Adrenal gland (tissue), 5 donors: Measurements from ENCODE around the gene MOCOS.

Source experiments
- POLR2A ChIP-seq, 2 donors: fragments of 450-650 bp; IDR thresholded peaks; one replicate each; pipeline ENCODE4 v1.6.1; 2017; ENCODE audit warnings: antibody characterized with exemption in 2 of 2, mild to moderate bottlenecking in 2 of 2, moderate library complexity in 1 of 2
- TF ChIP-seq, protein P1 (sequence below), 6 experiments: fragments of 450-650 bp in 4 of 6; fragments of 200-600 bp in 2 of 6; sonication (generic) in 1 of 6; IDR thresholded peaks; 1 replicate in 5 of 6; 2 replicates in 1 of 6; pipeline versions ENCODE4 v1.5.1 to v1.8.0; 2016 to 2021; ENCODE audit warnings: antibody characterized with exemption in 6 of 6, mild to moderate bottlenecking in 2 of 6, moderate library complexity in 1 of 6
- donor health status: DM: no; HTN: no; CAD: no.

GRCh38 chr18:36309436-36310391 lies 122.4 kb downstream of the MOCOS start:
- TF ChIP-seq, protein P1, sequence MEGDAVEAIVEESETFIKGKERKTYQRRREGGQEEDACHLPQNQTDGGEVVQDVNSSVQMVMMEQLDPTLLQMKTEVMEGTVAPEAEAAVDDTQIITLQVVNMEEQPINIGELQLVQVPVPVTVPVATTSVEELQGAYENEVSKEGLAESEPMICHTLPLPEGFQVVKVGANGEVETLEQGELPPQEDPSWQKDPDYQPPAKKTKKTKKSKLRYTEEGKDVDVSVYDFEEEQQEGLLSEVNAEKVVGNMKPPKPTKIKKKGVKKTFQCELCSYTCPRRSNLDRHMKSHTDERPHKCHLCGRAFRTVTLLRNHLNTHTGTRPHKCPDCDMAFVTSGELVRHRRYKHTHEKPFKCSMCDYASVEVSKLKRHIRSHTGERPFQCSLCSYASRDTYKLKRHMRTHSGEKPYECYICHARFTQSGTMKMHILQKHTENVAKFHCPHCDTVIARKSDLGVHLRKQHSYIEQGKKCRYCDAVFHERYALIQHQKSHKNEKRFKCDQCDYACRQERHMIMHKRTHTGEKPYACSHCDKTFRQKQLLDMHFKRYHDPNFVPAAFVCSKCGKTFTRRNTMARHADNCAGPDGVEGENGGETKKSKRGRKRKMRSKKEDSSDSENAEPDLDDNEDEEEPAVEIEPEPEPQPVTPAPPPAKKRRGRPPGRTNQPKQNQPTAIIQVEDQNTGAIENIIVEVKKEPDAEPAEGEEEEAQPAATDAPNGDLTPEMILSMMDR (IDR thresholded peaks at IDR 0.05) = no peak
- TF ChIP-seq POLR2A (IDR thresholded peaks at IDR 0.05) = peak in 1 of 2 donors; percentile 64
